Immature natural killer cell (primary cell): ENCODE measurements around the gene COG5. TPM values are rescaled to one million over a fixed set of nuclear protein-coding genes. Genes with fewer than 3 reads are reported as not detected.
"Not testable (repeated sequence)": the region's sequence is repeated elsewhere in the genome, so short reads cannot be mapped to it uniquely, and the experiment has no call there.

ENCODE experiments used
- DNase-seq, 3 donors: peaks; one replicate each; pipeline ENCODE4 v3.0.0; 2022; ENCODE audit warnings: mixed read lengths in 1 of 3
- H3K27ac Mint-ChIP-seq, 6 donors: one replicate each; pipeline ENCODE4 v1.8.0; 2020; ENCODE audit warnings: mixed read lengths in 6 of 6, mild to moderate bottlenecking in 5 of 6, inconsistent platforms in 4 of 6, moderate library complexity in 3 of 6
- H3K27me3 Mint-ChIP-seq, 3 donors: one replicate each; pipeline ENCODE4 v1.8.0; 2020 to 2021; ENCODE audit warnings: low read depth in 3 of 3, mild to moderate bottlenecking in 3 of 3, mixed read lengths in 3 of 3, moderate library complexity in 3 of 3, inconsistent platforms in 1 of 3
- H3K36me3 Mint-ChIP-seq, 3 donors: one replicate each; pipeline ENCODE4 v1.8.0; 2020; ENCODE audit warnings: mixed read lengths in 3 of 3, inconsistent platforms in 2 of 3, mild to moderate bottlenecking in 2 of 3
- H3K4me1 Mint-ChIP-seq, 2 donors: one replicate each; pipeline ENCODE4 v1.8.0; 2020; ENCODE audit warnings: inconsistent platforms in 2 of 2, mild to moderate bottlenecking in 2 of 2, mixed read lengths in 2 of 2, moderate library complexity in 1 of 2
- H3K4me3 Mint-ChIP-seq, 5 donors: one replicate each; pipeline ENCODE4 v1.8.0; 2020; ENCODE audit warnings: mild to moderate bottlenecking in 5 of 5, mixed read lengths in 5 of 5, inconsistent platforms in 3 of 5, moderate library complexity in 3 of 5
- H3K9me3 Mint-ChIP-seq, 6 donors: one replicate each; pipeline ENCODE4 v1.8.0; 2020; ENCODE audit warnings: mild to moderate bottlenecking in 6 of 6, mixed read lengths in 6 of 6, inconsistent platforms in 4 of 6, moderate library complexity in 3 of 6
- polyA plus RNA-seq, 3 donors: library from polyadenylated mRNA; unstranded; fragments of 300-500 nt; fragmentation: Illumina TruSeq; gene quantifications; one replicate each; pipeline ENCODE4 v1.2.3, GENCODE V29; 2021

The COG5 gene
- polyA plus RNA-seq, 3 donors from 2014 or later = 16.8 to 30.5 (median 22.2) TPM

DNA sequence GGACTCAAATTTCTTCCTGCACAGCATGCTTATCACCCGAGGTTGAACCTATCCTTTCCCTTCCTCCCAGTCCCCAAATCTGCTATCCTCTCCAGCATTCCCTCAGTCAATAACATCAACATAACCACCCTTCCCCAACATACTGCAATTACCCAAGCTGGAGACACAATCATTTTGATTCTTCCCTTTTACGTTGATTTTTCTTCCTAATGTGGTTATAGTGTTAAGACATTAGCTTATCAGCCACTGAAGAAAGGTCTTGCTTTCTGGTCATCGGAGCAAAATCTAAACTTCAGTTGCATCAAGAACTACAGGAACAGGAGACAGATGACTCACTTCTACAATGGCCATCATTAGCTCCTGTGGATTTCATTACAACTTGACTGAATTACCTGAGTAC, 398.4 kb downstream of the COG5 start:
- H3K27me3 Mint-ChIP-seq = peaks cover 14 to 23% (median 17%) of the 10 kb centered on the region in 3 donors
- peaks cover 21 to 30% of the 10 kb centered on the region in 2 donors for H3K4me1 Mint-ChIP-seq
- H3K36me3 Mint-ChIP-seq = no peaks in the 10 kb centered on the region
- no peak overlapping the region for H3K27ac Mint-ChIP-seq
- H3K4me3 Mint-ChIP-seq = no peak overlapping the region
- no peaks in the 10 kb centered on the region for H3K9me3 Mint-ChIP-seq
- no peak for DNase-seq

DNA sequence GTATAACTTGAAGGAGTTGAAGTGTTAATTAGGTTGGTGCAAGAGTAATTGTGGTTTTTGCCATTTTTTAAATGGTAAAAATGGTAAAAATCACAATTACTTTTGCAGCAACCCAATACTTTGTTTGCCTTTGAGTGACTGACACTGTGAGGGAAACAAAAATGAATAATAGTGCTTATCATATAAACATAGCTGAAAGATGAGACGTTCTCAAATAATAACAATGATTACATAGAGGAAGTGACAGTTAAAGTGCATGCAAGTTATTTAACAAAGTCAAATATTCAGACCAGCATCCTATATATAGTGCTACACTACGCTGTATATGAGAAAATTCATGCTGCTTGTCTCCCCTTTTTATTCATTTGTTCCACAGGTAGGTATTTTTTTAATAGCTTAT, 399.6 kb downstream of the COG5 start:
- peak overlapping the region in 1 of 6 donors; percentile 51 for H3K27ac Mint-ChIP-seq
- DNase-seq = no peak
- H3K4me3 Mint-ChIP-seq = no peak overlapping the region
- H3K36me3 Mint-ChIP-seq = no peaks in the 10 kb centered on the region
- peaks cover 9 to 16% (median 11%) of the 10 kb centered on the region in 3 donors for H3K27me3 Mint-ChIP-seq
- no peaks in the 10 kb centered on the region for H3K9me3 Mint-ChIP-seq
- H3K4me1 Mint-ChIP-seq = peaks cover 15 to 23% of the 10 kb centered on the region in 2 donors

DNA sequence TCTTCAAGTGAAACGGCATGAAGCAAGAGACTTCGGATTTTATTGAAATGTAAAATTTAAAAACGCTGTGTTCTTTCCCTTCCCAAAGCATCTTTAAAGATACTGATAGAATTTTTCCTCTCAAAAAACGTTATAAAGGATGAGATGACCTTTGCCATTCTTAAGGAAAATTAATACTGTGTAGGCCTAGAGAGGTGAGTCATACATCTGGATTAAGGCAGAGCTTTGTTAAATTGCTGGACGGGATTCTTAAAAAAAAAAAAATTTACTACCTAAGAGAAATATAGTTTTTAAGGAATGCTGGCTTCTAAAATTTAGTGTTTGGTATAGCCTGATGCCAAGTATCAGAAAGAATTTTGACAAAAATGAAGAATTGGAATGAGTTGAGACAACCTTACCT, 401.2 kb downstream of the COG5 start:
- no peaks in the 10 kb centered on the region for H3K36me3 Mint-ChIP-seq
- DNase-seq = no peak
- no peak overlapping the region for H3K27ac Mint-ChIP-seq
- no peaks in the 10 kb centered on the region for H3K9me3 Mint-ChIP-seq
- H3K4me3 Mint-ChIP-seq = no peak overlapping the region
- peaks cover 0 to 4% (median 2%) of the 10 kb centered on the region in 3 donors for H3K27me3 Mint-ChIP-seq
- peaks cover 7 to 13% of the 10 kb centered on the region in 2 donors for H3K4me1 Mint-ChIP-seq

DNA sequence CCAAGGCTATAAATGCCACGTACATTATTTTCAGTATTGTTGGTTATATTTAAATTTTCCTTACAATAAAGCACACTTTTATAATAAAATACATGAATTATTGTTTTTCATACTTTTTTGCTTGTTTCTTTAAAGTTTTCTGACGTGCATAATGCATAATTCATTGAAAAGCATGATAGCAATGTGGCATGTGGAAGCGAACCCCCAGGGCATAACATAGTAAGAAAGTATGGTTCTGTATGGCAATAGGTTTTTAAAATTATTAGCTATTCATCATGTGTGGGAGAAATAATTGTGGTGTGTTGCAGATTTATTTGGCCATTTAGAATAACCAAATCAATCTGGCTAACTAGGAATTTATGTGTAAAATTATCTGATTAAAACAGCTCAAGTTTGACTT, 402.3 kb downstream of the COG5 start:
- H3K4me3 Mint-ChIP-seq = no peak overlapping the region
- no peak overlapping the region for H3K27ac Mint-ChIP-seq
- no peaks in the 10 kb centered on the region for H3K36me3 Mint-ChIP-seq

DNA sequence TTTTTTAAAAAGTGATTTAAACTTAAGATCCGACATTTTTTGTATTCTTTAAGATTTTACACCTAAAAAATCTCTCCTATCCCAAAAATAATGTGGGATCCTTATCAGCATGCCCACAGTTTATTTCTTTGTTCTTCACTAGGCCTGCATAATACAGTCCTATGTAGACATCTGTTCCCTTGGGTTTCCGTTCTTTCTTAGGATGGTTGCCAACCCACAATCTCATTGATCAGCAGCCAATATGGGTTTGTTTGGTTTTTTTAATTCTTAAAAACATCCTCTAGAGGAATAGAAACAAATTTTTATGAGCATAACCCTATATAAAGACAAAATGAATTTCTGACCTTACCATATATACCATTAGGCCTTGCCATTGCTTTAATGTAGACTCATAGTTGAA, 403.3 kb downstream of the COG5 start:
- Mint-ChIP-seq H3K9me3 (no peaks in the 10 kb centered on the region), H3K4me1 (no peaks in the 10 kb centered on the region), H3K27ac (no peak overlapping the region), H3K4me3 (no peak overlapping the region), H3K27me3 (peaks cover 0 to 6% (median 4%) of the 10 kb centered on the region in 3 donors), H3K36me3 (no peaks in the 10 kb centered on the region)
- no peak for DNase-seq

More for the DNA sequence above, 402.3 kb downstream of the COG5 start:
- no peak for DNase-seq
- Mint-ChIP-seq H3K4me1 (peaks cover 2 to 3% of the 10 kb centered on the region in 2 donors), H3K9me3 (no peaks in the 10 kb centered on the region), H3K27me3 (peaks cover 0 to 4% (median 2%) of the 10 kb centered on the region in 3 donors)

DNA sequence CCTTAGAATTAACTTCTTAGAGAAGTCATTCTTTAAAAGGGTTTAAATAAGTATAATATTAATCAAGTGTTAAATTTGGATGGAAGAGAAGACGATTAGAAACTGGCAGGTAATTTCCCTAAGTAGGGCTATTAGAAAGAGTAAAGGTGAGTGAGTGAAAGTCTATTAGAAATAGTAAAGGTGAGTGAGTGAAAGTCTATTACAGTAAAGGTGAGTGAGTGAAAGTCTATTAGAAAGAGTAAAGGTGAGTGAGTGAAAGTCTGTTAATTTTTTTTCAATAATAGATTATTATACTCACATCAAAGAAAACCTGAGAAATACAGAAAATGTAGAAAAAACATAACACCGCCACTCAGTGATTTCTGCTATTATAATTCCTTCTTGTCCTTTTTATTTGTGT, 405.7 kb downstream of the COG5 start:
- no peak overlapping the region for H3K27ac Mint-ChIP-seq
- no peaks in the 10 kb centered on the region for H3K36me3 Mint-ChIP-seq
- no peak overlapping the region for H3K4me3 Mint-ChIP-seq
- no peak for DNase-seq
- no peaks in the 10 kb centered on the region for H3K9me3 Mint-ChIP-seq
- H3K4me1 Mint-ChIP-seq = no peaks in the 10 kb centered on the region
- peaks cover 0 to 3% (median 2%) of the 10 kb centered on the region in 3 donors for H3K27me3 Mint-ChIP-seq

DNA sequence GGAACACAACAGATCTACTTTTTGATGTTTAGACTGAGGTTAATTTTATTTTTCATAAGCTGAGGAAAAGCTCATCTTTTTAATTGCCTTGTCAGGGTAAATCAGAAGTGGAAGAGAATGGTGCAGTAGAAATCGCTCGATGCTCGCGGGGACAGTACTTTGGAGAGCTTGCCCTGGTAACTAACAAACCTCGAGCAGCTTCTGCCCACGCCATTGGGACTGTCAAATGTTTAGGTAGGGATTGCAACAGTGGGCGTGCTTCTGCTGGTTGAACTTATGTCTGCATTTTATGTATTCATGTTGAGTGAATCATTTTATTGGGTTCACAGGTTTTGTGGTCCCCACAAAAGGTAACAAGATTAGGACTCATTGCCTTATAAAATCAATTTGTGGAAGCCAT, 406.6 kb downstream of the COG5 start:
- DNase-seq = no peak
- no peaks in the 10 kb centered on the region for H3K9me3 Mint-ChIP-seq
- no peak overlapping the region for H3K27ac Mint-ChIP-seq
- no peak overlapping the region for H3K4me3 Mint-ChIP-seq
- H3K36me3 Mint-ChIP-seq = no peaks in the 10 kb centered on the region
- no peaks in the 10 kb centered on the region for H3K4me1 Mint-ChIP-seq
- peaks cover 0 to 6% (median 2%) of the 10 kb centered on the region in 3 donors for H3K27me3 Mint-ChIP-seq

DNA sequence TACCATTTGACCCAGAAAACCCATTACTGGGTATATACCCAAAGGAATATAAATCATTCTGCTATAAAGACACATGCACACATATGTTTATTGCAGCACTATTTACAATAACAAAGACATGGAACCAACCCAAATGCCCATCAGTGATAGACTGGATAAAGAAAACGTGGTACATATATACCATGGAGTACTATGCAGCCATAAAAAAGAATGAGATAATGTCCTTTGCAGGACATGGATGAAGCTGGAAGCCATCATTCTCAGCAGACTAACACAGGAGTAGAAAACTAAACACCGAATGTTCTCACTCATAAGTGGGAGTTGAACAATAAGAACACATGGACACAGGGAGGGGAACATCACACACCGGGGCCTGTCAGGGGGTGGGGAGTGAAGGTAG, 408.0 kb downstream of the COG5 start:
- not testable (repeated sequence) for H3K4me1 Mint-ChIP-seq, H3K9me3 Mint-ChIP-seq, H3K27me3 Mint-ChIP-seq, H3K36me3 Mint-ChIP-seq, H3K4me3 Mint-ChIP-seq, DNase-seq, H3K27ac Mint-ChIP-seq

DNA sequence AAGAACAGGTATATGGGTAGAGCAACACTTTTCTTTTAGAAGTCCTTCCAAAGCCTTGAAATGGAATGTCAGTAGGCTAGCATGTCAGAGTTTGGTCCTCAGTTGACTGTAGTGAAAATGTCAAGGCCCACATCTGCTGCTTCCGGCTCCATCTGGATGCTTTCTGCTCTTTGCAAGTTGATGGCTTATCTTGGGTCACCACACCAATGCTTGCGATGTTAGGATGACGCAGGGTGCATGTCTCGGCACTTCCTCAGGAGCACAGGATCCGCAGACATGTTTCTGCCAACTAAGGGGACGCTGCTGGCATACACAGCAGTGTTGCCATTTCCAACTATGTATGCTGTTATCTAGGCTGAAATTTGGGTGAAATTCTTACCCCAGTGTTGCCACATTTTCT, 408.9 kb downstream of the COG5 start:
- no peak overlapping the region for H3K27ac Mint-ChIP-seq

DNA sequence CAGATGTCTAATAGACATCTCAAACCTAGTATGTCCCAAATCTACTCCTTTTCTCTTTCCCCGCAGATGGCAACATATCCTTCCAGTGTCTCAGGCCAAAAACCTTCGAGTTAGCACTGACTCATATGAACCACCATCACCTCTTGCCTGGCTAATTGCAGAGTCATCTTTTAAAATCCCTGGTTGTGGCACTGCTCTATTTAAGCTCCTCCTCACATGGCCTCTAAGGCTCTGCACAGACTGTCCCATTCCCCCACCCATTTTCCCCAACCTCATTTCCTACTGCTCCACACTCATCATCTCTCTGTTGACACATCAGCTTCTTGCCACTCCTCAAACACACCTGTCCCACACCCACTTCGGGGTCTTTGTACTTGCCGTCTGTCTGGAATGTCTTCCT, 411.7 kb downstream of the COG5 start:
- H3K36me3 Mint-ChIP-seq = no peaks in the 10 kb centered on the region
- H3K27me3 Mint-ChIP-seq = peaks cover 0 to 6% (median 2%) of the 10 kb centered on the region in 3 donors
- no peak overlapping the region for H3K4me3 Mint-ChIP-seq
- H3K4me1 Mint-ChIP-seq = no peaks in the 10 kb centered on the region
- H3K27ac Mint-ChIP-seq = no peak overlapping the region
- H3K9me3 Mint-ChIP-seq = no peaks in the 10 kb centered on the region
- DNase-seq = no peak

More for the DNA sequence above, 408.9 kb downstream of the COG5 start:
- no peaks in the 10 kb centered on the region for H3K36me3 Mint-ChIP-seq
- H3K27me3 Mint-ChIP-seq = peaks cover 0 to 6% (median 2%) of the 10 kb centered on the region in 3 donors
- no peaks in the 10 kb centered on the region for H3K4me1 Mint-ChIP-seq
- H3K9me3 Mint-ChIP-seq = no peaks in the 10 kb centered on the region
- no peak for DNase-seq
- H3K4me3 Mint-ChIP-seq = no peak overlapping the region

Other genes with a start within 250 kb of the COG5 start
- gene GPR22, start 93.9 kb downstream of the COG5 start, polyA plus RNA-seq = under 1 TPM in 2 of 3 donors, not detected in 1; 0.13 to 0.22 TPM
- gene DUS4L, start 51 bp upstream of the COG5 start, polyA plus RNA-seq = 1 to 10 TPM; 3.7 to 7.3 (median 4.1) TPM
- gene BCAP29, start 16.3 kb upstream of the COG5 start, polyA plus RNA-seq = 10 to 100 TPM; 29.9 to 65.7 (median 46.5) TPM
- gene SLC26A4, start 96.9 kb upstream of the COG5 start, polyA plus RNA-seq = not detected
- 10 to 100 TPM; 41.1 to 89.0 (median 47.7) TPM for gene CBLL1, start 180.2 kb upstream of the COG5 start, polyA plus RNA-seq
- gene SLC26A3, start 239.3 kb upstream of the COG5 start, polyA plus RNA-seq = not detected